Measurements from ENCODE around the gene PLA2G6.

GRCh38 chr22:38115423-38116205, 66.0 kb downstream of the PLA2G6 start:
- no peak for TF ChIP-seq CTCF (IDR thresholded peaks at IDR 0.05 in 2 of 3, conservative IDR thresholded peaks at IDR 0.05 in 1 of 3; ENCODE audit: insufficient read depth in 2 of 3, low read depth in 1 of 3, low read length in 3 of 3)
- no peak for TF ChIP-seq AFF4 (CRISPR knock-in tag; IDR thresholded peaks at IDR 0.05)
- no peak for TF ChIP-seq RCOR1 (IDR thresholded peaks at IDR 0.05; ENCODE audit: borderline replicate concordance in 1 of 2, low read depth in 2 of 2, low read length in 2 of 2)
- TF ChIP-seq SMARCE1 (IDR thresholded peaks at IDR 0.05) = no peak
- no peak for TF ChIP-seq GABPB1 (CRISPR knock-in tag; IDR thresholded peaks at IDR 0.05)

Measured in K562 (cell line).